HFFc6 (cell line): ENCODE results near the gene PHC2. TPM values are rescaled to one million over a fixed set of nuclear protein-coding genes. Genes with fewer than 3 reads are reported as not detected.
"Not testable (repeated sequence)": the region's sequence is repeated elsewhere in the genome, so short reads cannot be mapped to it uniquely, and the experiment has no call there.

Experiments
- DNase-seq: peaks from one replicate; pipeline ENCODE4 v3.0.0-alpha.2; 2018
- H3K27ac Mint-ChIP-seq: 2 replicates; pipeline ENCODE4 v1.8.0; 2020; ENCODE audit warnings: mild to moderate bottlenecking, mixed read lengths
- H3K27me3 Mint-ChIP-seq: 2 replicates; pipeline ENCODE4 v1.8.0; 2021; ENCODE audit warnings: mild to moderate bottlenecking, moderate library complexity, mixed read lengths; ENCODE audit not compliant: insufficient read depth
- H3K36me3 Mint-ChIP-seq: 2 replicates; pipeline ENCODE4 v1.8.0; 2021; ENCODE audit warnings: low read depth, mixed read lengths
- H3K4me1 Mint-ChIP-seq: 2 replicates; pipeline ENCODE4 v1.8.0; 2020; ENCODE audit warnings: low read depth, mixed read lengths
- H3K4me3 Mint-ChIP-seq: 2 replicates; pipeline ENCODE4 v1.8.0; 2020; ENCODE audit warnings: mild to moderate bottlenecking, moderate library complexity, mixed read lengths
- H3K9me3 Mint-ChIP-seq: 2 replicates; pipeline ENCODE4 v1.8.0; 2020; ENCODE audit warnings: mild to moderate bottlenecking, mixed read lengths
- CTCF ChIP-seq: fragments of 200-600 bp; sonication (generic); IDR thresholded peaks from 2 replicates; pipeline ENCODE4 v1.5.0; 2021; ENCODE audit warnings: antibody characterized with exemption, mild to moderate bottlenecking
- total RNA-seq, 6 experiments: library from RNA; stranded (reverse); fragmentation: NEBNext Ultra II Directional; extraction: Animal tissue kit (Norgen Biotek cat#: 25700); gene quantifications; 2 replicates in 1 of 6; 3 replicates in 5 of 6; pipeline ENCODE4 v1.2.3, GENCODE V29; 2021

Gene PHC2
- total RNA-seq, 6 experiments from 2014 or later = 86.5 to 105 (median 99.6) TPM

- DNase-seq = peak; percentile 66
- Mint-ChIP-seq H3K4me1 (peaks cover 9% of the 10 kb centered on the region), H3K4me3 (no peak overlapping the region), H3K27ac (peak overlapping the region; percentile 63; the same call in 1 of the 2 replicates), H3K36me3 (no peaks in the 10 kb centered on the region; the same call in 1 of the 2 replicates), H3K27me3 (no peaks in the 10 kb centered on the region; the same call in none of the 2 replicates), H3K9me3 (no peaks in the 10 kb centered on the region)
- TF ChIP-seq CTCF = peak; percentile 99
These were observed 135.3 kb downstream of the PHC2 start for GRCh38 chr1:33295450-33296081.

GRCh38 chr1:33295023-33295422, 135.9 kb downstream of the PHC2 start:
- no peaks in the 10 kb centered on the region for H3K36me3 Mint-ChIP-seq
- no peak for TF ChIP-seq CTCF
- no peaks in the 10 kb centered on the region; the same call in none of the 2 replicates for H3K27me3 Mint-ChIP-seq
- H3K4me1 Mint-ChIP-seq = peaks cover 5% of the 10 kb centered on the region
- no peak overlapping the region for H3K4me3 Mint-ChIP-seq
- no peaks in the 10 kb centered on the region for H3K9me3 Mint-ChIP-seq
- H3K27ac Mint-ChIP-seq = no peak overlapping the region
- no peak for DNase-seq

- no peak for TF ChIP-seq CTCF
- no peak for DNase-seq
- Mint-ChIP-seq H3K36me3 (peaks cover 5% of the 10 kb centered on the region; the same call in 1 of the 2 replicates), H3K27ac (no peak overlapping the region), H3K9me3 (no peaks in the 10 kb centered on the region), H3K4me3 (no peak overlapping the region), H3K27me3 (no peaks in the 10 kb centered on the region; the same call in none of the 2 replicates), H3K4me1 (peaks cover 5% of the 10 kb centered on the region)
These were observed 136.6 kb downstream of the PHC2 start for GRCh38 chr1:33294071-33295010.

- Mint-ChIP-seq H3K4me3 (no peak overlapping the region), H3K27ac (no peak overlapping the region), H3K36me3 (peaks cover 11% of the 10 kb centered on the region), H3K4me1 (peaks cover 5% of the 10 kb centered on the region), H3K27me3 (no peaks in the 10 kb centered on the region; the same call in none of the 2 replicates), H3K9me3 (no peaks in the 10 kb centered on the region)
- no peak for TF ChIP-seq CTCF
- DNase-seq = no peak
These were observed 138.1 kb downstream of the PHC2 start for GRCh38 chr1:33292726-33293340.

GRCh38 chr1:33290615-33291014, 140.3 kb downstream of the PHC2 start:
- not testable (repeated sequence) for DNase-seq, H3K4me1 Mint-ChIP-seq

More at GRCh38 chr1:33290615-33291014, 140.3 kb downstream of the PHC2 start:
- H3K27ac Mint-ChIP-seq, H3K4me3 Mint-ChIP-seq, H3K27me3 Mint-ChIP-seq, H3K9me3 Mint-ChIP-seq: not testable (repeated sequence)
- peaks cover 11% of the 10 kb centered on the region for H3K36me3 Mint-ChIP-seq
